Measurements from ENCODE around the gene USP25. TPM values are rescaled to one million over a fixed set of nuclear protein-coding genes. Genes with fewer than 3 reads are reported as not detected.

Gene USP25
- total RNA-seq, 1 donor from 2014 or later, result 126 TPM

- no peak for DNase-seq
Measured at GRCh38 chr21:15868940-15869339, 139.2 kb downstream of the USP25 start.

GRCh38 chr21:15870819-15871218 is 141.0 kb downstream of the USP25 start:
- DNase-seq, result no peak

GRCh38 chr21:15872236-15872635 is 142.5 kb downstream of the USP25 start:
- DNase-seq, result no peak

GRCh38 chr21:15874615-15875014 is 144.8 kb downstream of the USP25 start:
- DNase-seq, result no peak

- DNase-seq, result no peak
Measured at GRCh38 chr21:15875286-15875685, 145.5 kb downstream of the USP25 start.

- DNase-seq, result no peak
Measured at GRCh38 chr21:15893902-15894301, 164.1 kb downstream of the USP25 start.

GRCh38 chr21:15894596-15894995 is 164.8 kb downstream of the USP25 start:
- DNase-seq, result no peak

GRCh38 chr21:15895142-15896106 is 165.6 kb downstream of the USP25 start:
- DNase-seq, result no peak

GRCh38 chr21:15896501-15896900 is 166.7 kb downstream of the USP25 start:
- no peak for DNase-seq

- no peak for DNase-seq
Measured at GRCh38 chr21:15904389-15904788, 174.6 kb downstream of the USP25 start.

- no peak for DNase-seq
Measured at GRCh38 chr21:15908187-15908586, 178.4 kb downstream of the USP25 start.

GRCh38 chr21:15928196-15928595 is 198.4 kb downstream of the USP25 start:
- no peak for DNase-seq

GRCh38 chr21:15928686-15929425 is 199.1 kb downstream of the USP25 start:
- no peak for DNase-seq

GRCh38 chr21:15929536-15929935 is 199.8 kb downstream of the USP25 start:
- no peak for DNase-seq
